Measurements from ENCODE around the gene USP21. TPM values are rescaled to one million over a fixed set of nuclear protein-coding genes. Genes with fewer than 3 reads are reported as not detected.
A peak's percentile ranks its signal among the peaks of the same experiment; 100 is the strongest.

Gene USP21
- total RNA-seq, 2 experiments from 2014 or later: 44.4 to 45.6 TPM

- peaks cover 70% of the 10 kb centered on the region for H3K36me3 Mint-ChIP-seq (ENCODE audit: low read depth)
- no peaks in the 10 kb centered on the region for H3K27me3 ChIP-seq (ENCODE audit: control insufficient read depth in 1 of 2, insufficient read depth in 2 of 2, low read length in 2 of 2)
- H3K4me3 ChIP-seq (ENCODE audit: low read length): peak overlapping the region; percentile 98
- no peak for ATAC-seq (ENCODE audit: poor library complexity)
- peak overlapping the region; percentile 86 for H3K27ac Mint-ChIP-seq
- no peaks in the 10 kb centered on the region for H3K27me3 Mint-ChIP-seq
- no peak for DNase-seq
- peaks cover 36% of the 10 kb centered on the region for H3K36me3 ChIP-seq (ENCODE audit: insufficient read depth, low read length)
- no peaks in the 10 kb centered on the region for H3K9me3 ChIP-seq (ENCODE audit: control insufficient read depth in 1 of 2, insufficient read depth in 1 of 2, low read length in 2 of 2)
- H3K4me1 Mint-ChIP-seq (ENCODE audit: low read depth): peaks cover 80% of the 10 kb centered on the region
- intact Hi-C loops (cut with DNase I, micrococcal nuclease): loop anchor here in 1 of 2 experiments (5.0 to 10.0 kb wide), 3 partner anchors 91 to 814 kb away; partner anchors contain the start of genes ARHGAP30, COPA and NCSTN
- no peaks in the 10 kb centered on the region for H3K9me3 Mint-ChIP-seq
- H3K4me1 ChIP-seq (ENCODE audit: insufficient read depth, low read length): peaks cover 47% of the 10 kb centered on the region
- no peak for TF ChIP-seq CTCF (IDR thresholded peaks at IDR 0.05)
- CTCF ChIA-PET: interaction anchor here (1.0 kb wide), 1 partner anchor 67 kb away, joined by 3 read pairs; the partner anchor contains the start of gene TOMM40L
- peak overlapping the region; percentile 70 to 91 for H3K27ac ChIP-seq (ENCODE audit: low read depth in 1 of 2, low read length in 2 of 2)
- H3K4me3 Mint-ChIP-seq: peak overlapping the region; percentile 93
- POLR2A ChIA-PET: interaction anchor here (0.7 to 2.7 kb wide), 7 partner anchors 8 to 113 kb away, joined by 3 to 12 read pairs (median 4); partner anchors contain the start of genes DEDD, NDUFS2, PPOX and USF1
These were observed 837 bp upstream of the USP21 start for GRCh38 chr1:161158316-161159010.

- no peak for ATAC-seq (ENCODE audit: poor library complexity)
These were observed 578 bp downstream of the USP21 start for GRCh38 chr1:161159913-161160243.

GRCh38 chr1:161160671-161161145 lies 1.4 kb downstream of the USP21 start:
- no peaks in the 10 kb centered on the region for H3K27me3 Mint-ChIP-seq
- CTCF ChIA-PET: no interaction called here
- H3K4me3 ChIP-seq (ENCODE audit: low read length): no peak overlapping the region
- POLR2A ChIA-PET: no interaction called here
- no peak for TF ChIP-seq CTCF (IDR thresholded peaks at IDR 0.05)
- H3K9me3 ChIP-seq (ENCODE audit: control insufficient read depth in 1 of 2, insufficient read depth in 1 of 2, low read length in 2 of 2): no peaks in the 10 kb centered on the region
- H3K4me1 ChIP-seq (ENCODE audit: insufficient read depth, low read length): peaks cover 45% of the 10 kb centered on the region
- ATAC-seq (ENCODE audit: poor library complexity) (no peak), DNase-seq (peak in 1 of 14 experiments; percentile 35)
- peaks cover 68% of the 10 kb centered on the region for H3K36me3 Mint-ChIP-seq (ENCODE audit: low read depth)
- H3K27ac ChIP-seq (ENCODE audit: low read depth in 1 of 2, low read length in 2 of 2): no peak overlapping the region
- H3K9me3 Mint-ChIP-seq: no peaks in the 10 kb centered on the region
- no peaks in the 10 kb centered on the region for H3K27me3 ChIP-seq (ENCODE audit: control insufficient read depth in 1 of 2, insufficient read depth in 2 of 2, low read length in 2 of 2)
- peaks cover 51% of the 10 kb centered on the region for H3K36me3 ChIP-seq (ENCODE audit: insufficient read depth, low read length)
- intact Hi-C loops (cut with DNase I, micrococcal nuclease): no loop called here
- peaks cover 78% of the 10 kb centered on the region for H3K4me1 Mint-ChIP-seq (ENCODE audit: low read depth)
- H3K27ac Mint-ChIP-seq: peak overlapping the region; percentile 98
- peak overlapping the region; percentile 93 for H3K4me3 Mint-ChIP-seq

More at GRCh38 chr1:161159913-161160243, 578 bp downstream of the USP21 start:
- peak overlapping the region; percentile 86 for H3K27ac Mint-ChIP-seq
- H3K27me3 Mint-ChIP-seq: no peaks in the 10 kb centered on the region
- CTCF ChIA-PET: no interaction called here
- peaks cover 50% of the 10 kb centered on the region for H3K36me3 ChIP-seq (ENCODE audit: insufficient read depth, low read length)
- POLR2A ChIA-PET: interaction anchor here (0.9 to 1.8 kb wide), 2 partner anchors 42 to 66 kb away, joined by 4 to 12 read pairs; partner anchors contain the start of genes NDUFS2 and TOMM40L
- H3K9me3 ChIP-seq (ENCODE audit: control insufficient read depth in 1 of 2, insufficient read depth in 1 of 2, low read length in 2 of 2): no peaks in the 10 kb centered on the region
- H3K4me1 ChIP-seq (ENCODE audit: insufficient read depth, low read length): peaks cover 40% of the 10 kb centered on the region
- H3K4me1 Mint-ChIP-seq (ENCODE audit: low read depth): peaks cover 78% of the 10 kb centered on the region
- peak overlapping the region; percentile 93 for H3K4me3 Mint-ChIP-seq
- no peak for TF ChIP-seq CTCF (IDR thresholded peaks at IDR 0.05)
- peaks cover 73% of the 10 kb centered on the region for H3K36me3 Mint-ChIP-seq (ENCODE audit: low read depth)
- intact Hi-C loops (cut with DNase I, micrococcal nuclease): loop anchor here in 1 of 2 experiments (5.0 to 10.0 kb wide), 3 partner anchors 93 to 815 kb away; partner anchors contain the start of genes ARHGAP30, COPA and NCSTN
- no peak for DNase-seq
- no peaks in the 10 kb centered on the region for H3K9me3 Mint-ChIP-seq
- peak overlapping the region; percentile 98 for H3K4me3 ChIP-seq (ENCODE audit: low read length)
- no peaks in the 10 kb centered on the region for H3K27me3 ChIP-seq (ENCODE audit: control insufficient read depth in 1 of 2, insufficient read depth in 2 of 2, low read length in 2 of 2)
- peak overlapping the region; percentile 65 to 70 for H3K27ac ChIP-seq (ENCODE audit: low read depth in 1 of 2, low read length in 2 of 2)

Data from CD4-positive, alpha-beta T cell (primary cell).